Measurements from ENCODE around the gene UGT2B15. TPM values are rescaled to one million over a fixed set of nuclear protein-coding genes. Genes with fewer than 3 reads are reported as not detected.
"Not testable (repeated sequence)": the region's sequence is repeated elsewhere in the genome, so short reads cannot be mapped to it uniquely, and the experiment has no call there.

The UGT2B15 gene
- total RNA-seq, 1 experiment from 2014 or later: 0.32 TPM

- CTCF ChIA-PET: no interaction called here
- peaks cover 28% of the 10 kb centered on the region for H3K4me1 ChIP-seq
- H3K4me3 Mint-ChIP-seq (ENCODE audit: unreplicated experiment): no peak overlapping the region
- TF ChIP-seq CTCF (IDR thresholded peaks at IDR 0.05; ENCODE audit: insufficient read depth in 1 of 2, low read depth in 1 of 2, low read length in 1 of 2, severe bottlenecking in 1 of 2, unreplicated experiment in 1 of 2): no peak
- no peaks in the 10 kb centered on the region for H3K36me3 Mint-ChIP-seq (ENCODE audit: insufficient read depth, unreplicated experiment)
- peaks cover 17% of the 10 kb centered on the region for H3K4me1 Mint-ChIP-seq (ENCODE audit: low read depth, unreplicated experiment)
- no peaks in the 10 kb centered on the region for H3K27me3 ChIP-seq (replicated peaks; ENCODE audit: control insufficient read depth, insufficient read depth, low read length)
- H3K4me3 ChIP-seq (ENCODE audit: low read depth, low read length): no peak overlapping the region
- H3K36me3 ChIP-seq (ENCODE audit: control insufficient read depth, insufficient read depth, low read length): no peaks in the 10 kb centered on the region
- H3K27ac Mint-ChIP-seq (ENCODE audit: unreplicated experiment): no peak overlapping the region
- BruUV-seq (replicated peaks): no TSS peak
- POLR2A ChIA-PET: no interaction called here
- intact Hi-C loops (cut with micrococcal nuclease; ENCODE audit: unreplicated experiment): loop anchor here (1.0 to 10.0 kb wide), 5 partner anchors 35 to 384 kb away; no protein-coding TSS in a partner anchor
- H3K27me3 Mint-ChIP-seq (ENCODE audit: insufficient read depth, unreplicated experiment): no peaks in the 10 kb centered on the region
- no peaks in the 10 kb centered on the region for H3K9me3 ChIP-seq
- peak in 1 of 2 experiments; percentile 40 for DNase-seq
- H3K9me3 Mint-ChIP-seq (ENCODE audit: unreplicated experiment): peaks cover 10% of the 10 kb centered on the region
These were observed 11.8 kb downstream of the UGT2B15 start for GRCh38 chr4:68658672-68659071.

- H3K9me3 ChIP-seq; H3K36me3 ChIP-seq (ENCODE audit: control insufficient read depth, insufficient read depth, low read length); H3K4me3 ChIP-seq (ENCODE audit: low read depth, low read length); H3K27me3 Mint-ChIP-seq (ENCODE audit: insufficient read depth, unreplicated experiment); H3K36me3 Mint-ChIP-seq (ENCODE audit: insufficient read depth, unreplicated experiment); H3K9me3 Mint-ChIP-seq (ENCODE audit: unreplicated experiment); POLR2A ChIA-PET; H3K27me3 ChIP-seq (replicated peaks; ENCODE audit: control insufficient read depth, insufficient read depth, low read length); H3K4me3 Mint-ChIP-seq (ENCODE audit: unreplicated experiment); DNase-seq: not testable (repeated sequence)
- TSS peak; percentile 61 for BruUV-seq (replicated peaks)
- H3K27ac Mint-ChIP-seq (ENCODE audit: unreplicated experiment): peak overlapping the region; percentile 39
- peaks cover 17% of the 10 kb centered on the region for H3K4me1 Mint-ChIP-seq (ENCODE audit: low read depth, unreplicated experiment)
- intact Hi-C loops (cut with micrococcal nuclease; ENCODE audit: unreplicated experiment): loop anchor here (1.0 to 10.0 kb wide), 4 partner anchors 159 to 382 kb away; no protein-coding TSS in a partner anchor
- CTCF ChIA-PET: interaction anchor here (0.6 kb wide), 1 partner anchor 37 kb away, joined by 4 read pairs; no protein-coding TSS in a partner anchor
- peaks cover 28% of the 10 kb centered on the region for H3K4me1 ChIP-seq
These were observed 13.3 kb downstream of the UGT2B15 start for GRCh38 chr4:68657022-68657594.

- H3K4me3 ChIP-seq (ENCODE audit: low read depth, low read length); POLR2A ChIA-PET; H3K9me3 ChIP-seq; CTCF ChIA-PET; H3K36me3 ChIP-seq (ENCODE audit: control insufficient read depth, insufficient read depth, low read length); H3K27me3 Mint-ChIP-seq (ENCODE audit: insufficient read depth, unreplicated experiment); H3K9me3 Mint-ChIP-seq (ENCODE audit: unreplicated experiment); H3K27me3 ChIP-seq (replicated peaks; ENCODE audit: control insufficient read depth, insufficient read depth, low read length); BruUV-seq (replicated peaks); H3K36me3 Mint-ChIP-seq (ENCODE audit: insufficient read depth, unreplicated experiment): not testable (repeated sequence)
- peaks cover 28% of the 10 kb centered on the region for H3K4me1 ChIP-seq
- intact Hi-C loops (cut with micrococcal nuclease; ENCODE audit: unreplicated experiment): loop anchor here (5.0 to 10.0 kb wide), 3 partner anchors 206 to 382 kb away; no protein-coding TSS in a partner anchor
- Mint-ChIP-seq H3K27ac (ENCODE audit: unreplicated experiment) (peak overlapping the region; percentile 39), H3K4me3 (ENCODE audit: unreplicated experiment) (peak overlapping the region; percentile 54), H3K4me1 (ENCODE audit: low read depth, unreplicated experiment) (peaks cover 17% of the 10 kb centered on the region)
- peak in 1 of 2 experiments; percentile 12 for DNase-seq
These were observed 13.9 kb downstream of the UGT2B15 start for GRCh38 chr4:68656445-68656973.

GRCh38 chr4:68655764-68656444, 14.5 kb downstream of the UGT2B15 start:
- Mint-ChIP-seq H3K27me3 (ENCODE audit: insufficient read depth, unreplicated experiment) (no peaks in the 10 kb centered on the region), H3K36me3 (ENCODE audit: insufficient read depth, unreplicated experiment) (no peaks in the 10 kb centered on the region), H3K4me3 (ENCODE audit: unreplicated experiment) (peak overlapping the region; percentile 54), H3K9me3 (ENCODE audit: unreplicated experiment) (peaks cover 12% of the 10 kb centered on the region), H3K4me1 (ENCODE audit: low read depth, unreplicated experiment) (peaks cover 17% of the 10 kb centered on the region), H3K27ac (ENCODE audit: unreplicated experiment) (peak overlapping the region; percentile 39)
- no peak for TF ChIP-seq CTCF (IDR thresholded peaks at IDR 0.05; ENCODE audit: insufficient read depth in 1 of 2, low read depth in 1 of 2, low read length in 1 of 2, severe bottlenecking in 1 of 2, unreplicated experiment in 1 of 2)
- no peaks in the 10 kb centered on the region for H3K36me3 ChIP-seq (ENCODE audit: control insufficient read depth, insufficient read depth, low read length)
- ChIA-PET POLR2A (no interaction called here), CTCF (no interaction called here)
- no peaks in the 10 kb centered on the region for H3K9me3 ChIP-seq
- intact Hi-C loops (cut with micrococcal nuclease; ENCODE audit: unreplicated experiment): loop anchor here (5.0 to 10.0 kb wide), 3 partner anchors 206 to 381 kb away; no protein-coding TSS in a partner anchor
- peaks cover 28% of the 10 kb centered on the region for H3K4me1 ChIP-seq
- BruUV-seq (replicated peaks): no TSS peak
- no peaks in the 10 kb centered on the region for H3K27me3 ChIP-seq (replicated peaks; ENCODE audit: control insufficient read depth, insufficient read depth, low read length)
- DNase-seq: peak; percentile 45 to 48
- H3K4me3 ChIP-seq (ENCODE audit: low read depth, low read length): no peak overlapping the region
